HepG2 (cell line): ENCODE data around the gene SUSD3. TPM values are rescaled to one million over a fixed set of nuclear protein-coding genes. Genes with fewer than 3 reads are reported as not detected.

Source experiments
- AGO1 ChIP-seq: fragments of 200-400 bp; formaldehyde crosslinking; IDR thresholded peaks from 2 replicates; pipeline ENCODE4 v1.6.1; 2017; ENCODE audit warnings: mild to moderate bottlenecking, low read depth, low read length, moderate library complexity; ENCODE audit not compliant: poor library complexity, severe bottlenecking
- ELF4 ChIP-seq: sonication (generic); formaldehyde crosslinking; IDR thresholded peaks from 2 replicates; pipeline ENCODE4 v1.5.0; 2020; ENCODE audit warnings: missing genetic modification reagents, mild to moderate bottlenecking, moderate library complexity, borderline replicate concordance
- SIX1 ChIP-seq: sonication (generic); formaldehyde crosslinking; IDR thresholded peaks from 2 replicates; pipeline ENCODE4 v1.4.0; 2020; ENCODE audit warnings: missing genetic modification reagents, borderline replicate concordance
- SNAI1 ChIP-seq: sonication (generic); formaldehyde crosslinking; IDR thresholded peaks from 2 replicates; pipeline ENCODE4 v1.5.0; 2020; ENCODE audit warnings: mild to moderate bottlenecking, missing genetic modification reagents, borderline replicate concordance
- SNAPC4 ChIP-seq: sonication (generic); formaldehyde crosslinking; IDR thresholded peaks from 2 replicates; pipeline ENCODE4 v1.4.0; 2020; ENCODE audit warnings: mild to moderate bottlenecking, missing genetic modification reagents
- THAP9 ChIP-seq: sonication (generic); formaldehyde crosslinking; IDR thresholded peaks from 2 replicates; pipeline ENCODE4; 2020; ENCODE audit warnings: missing genetic modification reagents, mild to moderate bottlenecking, borderline replicate concordance
- ZNF407 ChIP-seq: sonication (generic); formaldehyde crosslinking; IDR thresholded peaks from one replicate; pipeline ENCODE4 v1.5.1; 2020; ENCODE audit warnings: mild to moderate bottlenecking, missing genetic modification reagents; ENCODE audit errors: not compliant biosample characterization
- ZNF432 ChIP-seq: sonication (generic); formaldehyde crosslinking; IDR thresholded peaks from 2 replicates; pipeline ENCODE4 v1.5.0; 2020; ENCODE audit warnings: missing genetic modification reagents, mild to moderate bottlenecking, borderline replicate concordance
- ZNF597 ChIP-seq: sonication (generic); formaldehyde crosslinking; IDR thresholded peaks from 2 replicates; pipeline ENCODE4 v1.5.0; 2020; ENCODE audit warnings: missing genetic modification reagents
- polyA plus RNA-seq, 8 experiments: library from polyadenylated mRNA; depleted of rRNA in 3 of 8; stranded (reverse) in 7 of 8; unstranded in 1 of 8; fragments of >200 nt; fragmentation: Illumina TruSeq in 4 of 8; extraction: Trizol in 4 of 8; gene quantifications; 2 replicates each; pipeline versions ENCODE4 v1.2.1 to v1.2.3, GENCODE V29; 2011 to 2016; ENCODE audit warnings: low read depth in 4 of 8, missing spikeins in 1 of 8, mixed read lengths in 1 of 8; ENCODE audit not compliant: insufficient read depth in 1 of 8
- total RNA-seq, 5 experiments: library from RNA; depleted of rRNA; stranded (reverse); fragments of >200 nt; fragmentation: Illumina TruSeq; extraction: Trizol; gene quantifications; 2 replicates each; pipeline ENCODE4 v1.2.3, GENCODE V29; 2016; ENCODE audit warnings: low read depth in 1 of 5

Gene SUSD3
- total and polyA plus RNA-seq, 2 of the 13 experiments (the other 11 are each of a cell fraction or from before 2014, with no cell fraction given): 7.0 to 9.1 TPM

GRCh38 chr9:93134015-93134739 is 75.7 kb downstream of the SUSD3 start, which contains the start of gene NINJ1 (continued):
- TF ChIP-seq ZNF407 (CRISPR knock-in tag): no peak
- TF ChIP-seq ZNF597 (CRISPR knock-in tag): no peak
- TF ChIP-seq ZNF432: no peak
- TF ChIP-seq AGO1: peak; percentile 6
- no peak for TF ChIP-seq SNAI1 (CRISPR knock-in tag)
- no peak for TF ChIP-seq ELF4
- TF ChIP-seq SNAPC4 (CRISPR knock-in tag): no peak
- no peak for TF ChIP-seq SIX1 (CRISPR knock-in tag)
- TF ChIP-seq THAP9 (CRISPR knock-in tag): no peak
